Inflammatory macrophage (primary cell): Measurements from ENCODE around the gene SLC24A3.

Experiments
- DNase-seq, 2 donors: peaks; one replicate each; pipeline ENCODE4 v3.0.0-alpha.2; 2020 to 2022

The SLC24A3 gene

GRCh38 chr20:19347943-19348456 is 135.6 kb downstream of the SLC24A3 start:
- DNase-seq, result no peak

- DNase-seq, result no peak
Observed at GRCh38 chr20:19348582-19348981, 136.1 kb downstream of the SLC24A3 start.

- no peak for DNase-seq
Observed at GRCh38 chr20:19349879-19350278, 137.4 kb downstream of the SLC24A3 start.

- no peak for DNase-seq
Observed at GRCh38 chr20:19351542-19351941, 139.1 kb downstream of the SLC24A3 start.

- DNase-seq, result no peak
Observed at GRCh38 chr20:19354950-19355349, 142.5 kb downstream of the SLC24A3 start.

- DNase-seq, result no peak
Observed at GRCh38 chr20:19361790-19362189, 149.3 kb downstream of the SLC24A3 start.

- no peak for DNase-seq
Observed at GRCh38 chr20:19363476-19363875, 151.0 kb downstream of the SLC24A3 start.

GRCh38 chr20:19367591-19367990 is 155.1 kb downstream of the SLC24A3 start:
- DNase-seq, result no peak

- no peak for DNase-seq
Observed at GRCh38 chr20:19368351-19368750, 155.9 kb downstream of the SLC24A3 start.

GRCh38 chr20:19370076-19371075 is 157.9 kb downstream of the SLC24A3 start:
- DNase-seq, result no peak

GRCh38 chr20:19371112-19371511 is 158.7 kb downstream of the SLC24A3 start:
- DNase-seq, result no peak

GRCh38 chr20:19374216-19374615 is 161.8 kb downstream of the SLC24A3 start:
- DNase-seq, result no peak

- DNase-seq, result no peak
Observed at GRCh38 chr20:19375395-19375794, 163.0 kb downstream of the SLC24A3 start.

- DNase-seq, result no peak
Observed at GRCh38 chr20:19375801-19376200, 163.4 kb downstream of the SLC24A3 start.

- DNase-seq, result no peak
Observed at GRCh38 chr20:19376451-19377229, 164.2 kb downstream of the SLC24A3 start.

- no peak for DNase-seq
Observed at GRCh38 chr20:19378058-19378457, 165.6 kb downstream of the SLC24A3 start.

- DNase-seq, result no peak
Observed at GRCh38 chr20:19380211-19380610, 167.8 kb downstream of the SLC24A3 start.

GRCh38 chr20:19381947-19382346 is 169.5 kb downstream of the SLC24A3 start:
- no peak for DNase-seq

- no peak for DNase-seq
Observed at GRCh38 chr20:19382386-19383340, 170.2 kb downstream of the SLC24A3 start.

- no peak for DNase-seq
Observed at GRCh38 chr20:19384940-19385339, 172.5 kb downstream of the SLC24A3 start.

GRCh38 chr20:19387251-19387650 is 174.8 kb downstream of the SLC24A3 start:
- DNase-seq, result no peak
